ENCODE measurements around the gene PICK1.

PICK1 gene

DNA sequence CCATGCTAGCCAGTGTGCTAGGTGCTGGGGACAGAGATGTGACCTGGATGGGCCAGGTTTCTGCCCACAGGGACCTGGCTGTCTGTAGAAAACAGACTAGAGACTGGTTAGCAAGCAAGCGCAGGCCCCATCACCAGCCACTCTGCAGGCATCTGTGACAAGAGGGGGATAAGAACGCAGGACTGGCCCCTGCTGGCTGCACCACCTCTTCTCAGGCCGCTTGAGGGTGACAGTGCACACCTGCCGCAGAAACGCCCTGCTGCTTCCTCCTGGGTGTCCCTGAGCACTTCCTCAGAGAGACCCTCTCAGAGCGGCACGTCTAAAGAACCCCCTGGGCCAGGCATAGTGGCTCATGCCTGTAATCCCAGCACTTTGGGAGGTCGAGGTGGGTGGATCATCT lies 5.9 kb upstream of the PICK1 start:
- FAIRE-seq: no peak

DNA sequence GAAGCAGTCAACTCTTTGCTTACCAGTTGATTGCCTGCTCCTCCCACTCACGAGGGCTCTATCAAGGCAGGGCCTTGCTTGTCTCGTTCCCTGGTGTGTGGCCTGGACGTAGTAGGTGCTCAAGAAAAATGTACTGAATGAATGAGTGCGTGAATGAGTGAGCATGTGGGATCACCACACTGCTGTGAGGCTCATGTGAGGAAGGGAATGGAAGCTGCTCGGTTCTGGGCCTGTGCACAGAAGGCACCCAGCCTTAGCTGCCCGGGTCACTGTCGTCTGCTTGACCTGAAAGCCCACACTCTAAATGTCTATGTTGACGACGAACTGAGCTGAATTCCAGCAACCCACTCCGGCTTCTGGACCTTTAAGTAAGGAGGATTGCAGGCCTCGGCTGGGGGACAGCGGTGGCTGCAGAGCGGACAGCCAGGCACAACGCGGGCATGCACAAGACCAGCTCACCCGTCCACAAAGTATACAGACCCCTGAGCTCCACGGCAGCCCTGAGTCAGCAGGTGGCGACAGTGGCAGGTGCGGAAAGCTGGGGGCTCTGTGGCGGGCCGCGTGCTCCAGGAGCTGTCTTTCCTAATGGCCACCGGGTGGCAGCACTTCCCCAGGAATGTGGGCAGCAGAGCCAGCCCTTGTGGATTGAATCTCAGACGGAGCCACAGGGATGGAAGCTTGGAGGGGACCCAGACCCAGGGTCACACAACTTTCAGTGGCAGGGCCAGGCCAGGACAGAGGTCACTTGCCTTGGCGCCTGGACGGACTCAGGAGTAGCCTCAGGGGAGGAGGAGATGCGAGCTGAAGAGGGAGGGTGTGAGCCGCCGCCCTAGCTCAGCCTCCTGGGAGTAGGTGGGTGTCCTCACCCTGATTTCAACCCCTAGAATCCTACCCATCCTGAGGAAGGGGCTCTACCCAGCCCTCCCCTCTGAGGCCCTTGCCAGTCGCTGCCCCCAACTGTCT lies 5.0 kb upstream of the PICK1 start:
- no peak for FAIRE-seq

DNA sequence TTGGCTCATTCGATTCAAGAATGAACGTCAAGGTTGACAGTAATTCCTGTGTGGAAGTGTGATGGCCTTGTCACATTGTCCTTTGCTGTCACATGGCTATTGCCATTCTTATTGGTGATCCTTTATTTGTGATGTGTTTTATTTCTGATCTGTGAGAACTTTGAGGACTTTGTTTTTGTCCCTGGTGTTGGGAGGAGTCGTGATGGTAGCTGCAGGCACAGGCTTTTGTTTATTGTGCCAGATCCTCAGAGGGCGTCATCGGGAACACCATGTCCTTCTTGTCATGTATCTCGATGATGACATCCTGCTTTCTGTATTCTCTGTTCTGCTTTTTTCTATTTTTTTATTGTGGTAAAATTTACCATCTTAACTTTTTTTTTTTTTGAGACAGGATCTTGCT lies 5.6 kb downstream of the PICK1 start:
- no peak for FAIRE-seq

DNA sequence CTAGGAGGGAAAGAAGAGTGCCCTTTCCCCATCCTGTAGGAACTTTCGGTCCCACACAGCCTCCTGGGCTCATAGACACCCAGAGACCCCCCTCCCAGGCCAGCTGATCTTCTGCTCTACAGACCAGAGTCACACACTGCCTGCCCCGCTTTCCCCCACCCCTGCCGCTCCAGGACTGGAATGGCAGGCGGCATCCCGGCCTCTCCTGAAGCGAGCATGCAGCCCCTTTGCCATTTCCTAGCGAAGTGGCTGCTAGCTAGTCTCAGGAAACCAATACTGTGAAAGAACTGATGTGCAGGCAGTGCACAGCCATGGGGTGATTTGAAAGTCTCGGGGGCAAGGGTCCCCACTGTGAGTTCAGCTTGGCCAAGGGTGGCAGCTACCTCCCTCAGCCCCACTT lies 8.3 kb downstream of the PICK1 start:
- no peak for FAIRE-seq

DNA sequence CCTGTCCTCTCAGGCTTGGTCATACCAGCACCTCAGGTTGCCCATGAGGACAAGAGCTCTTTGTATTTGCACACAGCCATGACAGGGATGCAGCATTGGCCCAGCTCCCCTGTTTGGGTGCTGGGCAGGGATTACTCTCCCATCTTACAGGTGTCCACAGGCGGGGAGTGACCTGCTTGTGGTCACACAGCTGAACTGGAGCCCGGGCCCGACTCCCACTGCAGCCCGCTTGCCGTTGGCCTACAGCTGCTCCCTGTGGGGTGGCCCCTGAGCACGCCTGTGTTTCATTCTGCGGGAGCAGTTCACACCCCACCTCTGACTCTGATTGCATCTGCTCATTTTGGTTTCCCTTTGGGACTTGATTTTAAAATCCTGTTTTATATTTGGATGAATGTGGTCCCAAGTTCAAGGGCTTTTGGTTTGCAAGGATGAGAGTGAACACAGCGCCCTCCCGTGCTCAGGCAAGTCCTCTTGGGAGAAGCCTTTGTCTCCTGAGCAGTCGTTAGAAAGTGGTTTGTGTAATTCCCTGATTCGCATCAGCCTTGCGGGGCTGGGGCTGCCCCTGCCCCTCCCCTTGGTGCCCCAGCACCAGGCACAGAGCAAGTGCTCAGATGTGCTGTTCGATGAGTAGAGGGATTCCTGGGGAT lies 9.3 kb downstream of the PICK1 start:
- no peak for FAIRE-seq

DNA sequence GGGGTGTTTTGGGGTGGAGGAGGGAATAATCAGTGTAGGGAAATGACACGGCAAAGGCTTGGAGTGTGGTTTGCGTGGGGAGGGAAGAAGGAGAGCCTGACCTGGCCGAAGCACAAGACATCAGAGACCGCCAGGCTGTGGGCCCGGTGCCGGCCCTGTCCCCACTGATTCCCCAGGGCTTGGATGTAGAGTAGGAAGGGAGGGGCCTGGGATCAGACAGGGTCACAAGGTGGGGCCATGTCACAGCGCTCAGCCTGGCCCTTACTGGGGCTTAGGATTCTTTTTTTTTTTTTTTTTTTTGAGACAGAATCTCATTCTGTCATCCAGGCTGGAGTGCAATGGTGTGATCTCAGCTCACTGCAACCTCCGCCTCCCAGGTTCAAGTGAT lies 9.8 kb downstream of the PICK1 start:
- no peak for FAIRE-seq

DNA sequence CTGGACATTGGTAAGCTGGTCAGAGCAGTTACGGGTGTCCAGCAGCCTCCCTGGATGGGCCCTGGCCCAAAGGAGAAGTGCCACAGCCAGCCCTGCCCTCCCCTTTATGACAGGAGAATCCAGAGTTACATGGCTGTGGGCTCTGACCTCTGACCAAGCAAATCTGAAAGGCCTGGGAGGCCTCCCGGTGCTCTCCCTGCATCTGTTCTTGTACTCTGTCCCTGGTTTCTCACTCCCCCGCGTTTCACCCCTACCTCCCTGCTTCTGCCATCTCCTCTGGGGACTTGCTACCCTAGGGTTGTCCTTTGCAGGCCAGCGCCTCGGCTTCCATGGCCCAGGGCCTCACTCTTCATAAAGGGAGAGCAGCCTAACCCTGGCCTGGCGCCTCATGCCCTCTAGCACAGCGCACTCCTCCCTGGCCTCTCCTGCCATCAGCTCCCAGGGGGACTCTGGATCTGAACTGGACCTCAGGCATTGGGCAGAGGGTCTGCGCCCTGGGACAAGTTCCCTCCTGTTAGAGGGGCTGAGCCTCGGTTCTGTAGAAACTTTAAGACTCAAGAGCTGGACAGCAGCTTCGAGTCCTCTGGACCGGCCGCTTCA lies 10.7 kb downstream of the PICK1 start:
- FAIRE-seq: no peak

DNA sequence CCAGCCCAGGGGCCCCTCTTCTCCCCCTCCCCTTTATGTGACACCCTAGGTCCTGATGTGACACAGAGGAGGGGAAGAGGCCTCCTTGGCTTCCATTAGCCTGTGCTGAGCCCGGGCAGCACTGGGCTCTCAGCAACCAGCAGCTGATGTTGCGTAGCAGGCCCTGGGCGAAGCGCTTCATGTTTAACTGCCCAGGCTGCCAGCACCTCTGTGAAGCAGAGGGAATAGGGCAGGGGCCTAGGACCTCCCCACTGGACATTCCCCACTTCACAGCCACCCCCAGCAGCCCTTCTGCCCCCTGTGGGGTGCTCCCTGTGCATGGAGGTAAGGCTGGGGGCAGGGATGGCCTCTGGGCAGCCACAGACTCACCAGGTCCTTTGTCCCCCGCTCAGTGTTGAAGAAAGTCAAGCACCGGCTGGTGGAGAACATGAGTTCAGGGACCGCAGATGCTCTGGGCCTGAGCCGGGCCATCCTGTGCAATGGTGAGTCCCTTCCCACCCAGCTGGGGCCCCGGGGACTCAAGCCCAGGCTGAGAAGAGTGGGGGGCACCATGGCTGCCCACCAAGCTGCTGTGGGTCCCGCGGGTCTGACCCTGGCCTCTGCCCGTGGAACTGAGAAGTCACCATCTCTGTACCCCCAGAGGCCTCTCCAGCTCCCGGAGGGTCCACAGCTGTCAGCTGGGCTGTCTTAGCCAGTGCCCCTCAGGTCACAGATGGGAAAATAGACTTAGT lies 11.6 kb downstream of the PICK1 start:
- no peak for FAIRE-seq

DNA sequence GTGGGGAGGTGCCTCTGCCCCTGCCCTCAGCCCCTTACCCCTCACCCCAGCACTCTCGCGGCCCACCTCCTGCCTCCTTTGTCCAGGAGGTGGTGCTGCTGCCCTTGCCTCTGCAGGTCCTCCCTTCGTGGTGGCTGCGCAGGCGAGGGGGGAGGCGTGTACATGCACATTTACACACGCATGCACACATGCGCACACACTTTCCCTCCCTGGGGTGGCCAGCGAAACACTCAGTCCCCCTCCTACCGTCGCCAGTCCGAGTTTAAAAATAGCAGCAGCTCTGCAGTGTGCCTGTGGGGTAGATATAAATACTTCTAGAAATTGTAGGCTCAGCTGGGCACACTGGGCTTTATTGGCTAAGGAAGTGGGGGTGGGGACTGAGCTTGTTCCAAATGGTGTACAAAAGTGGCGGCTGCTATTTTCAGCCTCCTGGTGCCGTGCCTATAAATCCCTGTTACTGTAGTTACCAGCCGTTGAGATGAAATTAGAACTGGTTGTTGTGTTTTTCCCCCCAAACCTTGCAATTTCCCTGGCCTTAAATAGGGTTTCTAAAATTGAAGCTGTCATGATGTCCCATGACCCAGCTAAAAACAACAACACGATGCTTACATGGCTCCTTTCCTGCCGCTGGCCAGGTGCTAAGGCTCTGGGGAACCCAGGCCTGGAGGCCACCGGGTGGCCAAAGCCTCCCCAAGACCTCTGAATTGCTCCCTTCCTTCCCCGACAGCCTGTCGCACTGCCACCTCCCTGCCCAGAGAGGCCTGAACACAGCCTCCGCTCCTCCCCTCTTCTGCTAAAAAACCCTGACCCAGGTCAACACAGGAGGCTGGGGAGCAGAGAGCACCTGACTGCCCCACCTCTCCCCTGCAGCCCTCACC lies 12.4 kb downstream of the PICK1 start:
- FAIRE-seq: no peak

DNA sequence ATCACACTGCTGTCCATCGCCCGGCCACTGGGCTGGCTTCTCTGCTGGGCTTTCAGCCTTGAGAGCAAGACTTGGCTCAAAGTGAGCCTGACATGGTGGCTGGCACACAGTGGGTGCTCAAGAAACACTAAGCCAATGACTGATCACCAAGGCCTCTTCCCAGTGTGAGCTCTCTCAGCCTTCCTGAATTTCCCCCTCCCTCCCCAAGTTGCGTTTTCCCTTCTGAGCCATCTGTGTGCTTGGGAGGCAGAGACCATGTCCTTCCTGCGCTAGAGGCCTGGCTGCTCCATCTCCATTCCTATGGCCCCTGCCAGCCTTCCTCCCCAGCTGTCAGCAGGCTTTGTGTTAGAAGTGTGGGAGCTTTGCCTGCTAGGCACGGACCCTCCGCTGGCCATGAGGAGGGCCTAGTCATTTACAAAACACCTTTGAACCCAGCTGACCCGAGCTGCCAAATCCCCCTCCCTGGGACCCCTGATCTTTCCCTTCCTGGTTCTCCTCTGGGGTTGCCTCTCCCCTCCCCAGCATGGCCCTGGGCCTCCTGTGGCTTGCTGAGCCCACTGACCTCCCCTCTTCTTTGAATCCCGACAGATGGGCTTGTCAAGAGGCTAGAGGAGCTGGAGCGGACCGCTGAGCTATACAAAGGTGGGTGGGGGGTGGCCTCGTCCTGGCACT lies 13.2 kb downstream of the PICK1 start:
- no peak for FAIRE-seq

DNA sequence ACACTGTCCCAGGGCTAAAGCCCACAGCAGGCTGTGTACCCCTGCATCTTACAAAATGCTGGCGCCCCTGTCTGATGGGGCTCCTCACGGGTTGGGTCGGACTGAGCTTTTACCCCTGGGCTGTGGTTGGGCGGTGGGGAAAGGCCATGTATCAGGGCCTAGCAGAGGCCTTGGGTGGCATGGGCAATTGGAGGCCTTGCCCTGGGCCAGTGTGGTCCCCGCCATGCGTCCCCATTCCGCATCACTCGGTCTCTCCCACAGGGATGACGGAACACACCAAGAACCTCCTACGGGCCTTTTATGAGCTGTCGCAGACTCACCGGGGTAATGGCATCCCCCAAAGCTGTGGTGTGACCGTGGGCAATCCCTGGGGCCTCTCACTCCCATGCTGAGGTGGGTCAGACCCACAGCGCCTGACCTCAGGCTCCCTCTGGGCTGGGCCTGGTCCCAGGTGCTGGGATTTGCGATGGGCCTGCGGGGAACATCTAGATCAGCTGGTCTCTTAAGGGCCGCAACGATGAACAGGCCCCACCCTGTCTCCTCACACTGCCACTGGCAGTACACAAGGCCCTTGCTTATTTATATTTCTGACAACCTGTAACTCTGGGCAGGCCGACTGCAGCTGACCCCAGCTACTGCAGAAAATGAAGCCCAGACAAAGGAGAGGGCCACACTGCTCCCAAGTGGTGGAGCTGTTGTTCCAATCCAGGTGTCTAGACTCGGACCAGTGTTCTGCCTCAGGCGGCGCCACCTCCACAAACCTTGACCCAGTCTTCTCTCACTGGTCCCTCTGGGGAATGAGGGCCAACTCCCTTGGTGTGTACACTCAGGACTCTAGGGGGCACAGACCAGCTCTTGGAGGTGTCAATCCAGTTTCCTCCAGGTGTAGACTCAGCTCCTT lies 14.5 kb downstream of the PICK1 start:
- no peak for FAIRE-seq

DNA sequence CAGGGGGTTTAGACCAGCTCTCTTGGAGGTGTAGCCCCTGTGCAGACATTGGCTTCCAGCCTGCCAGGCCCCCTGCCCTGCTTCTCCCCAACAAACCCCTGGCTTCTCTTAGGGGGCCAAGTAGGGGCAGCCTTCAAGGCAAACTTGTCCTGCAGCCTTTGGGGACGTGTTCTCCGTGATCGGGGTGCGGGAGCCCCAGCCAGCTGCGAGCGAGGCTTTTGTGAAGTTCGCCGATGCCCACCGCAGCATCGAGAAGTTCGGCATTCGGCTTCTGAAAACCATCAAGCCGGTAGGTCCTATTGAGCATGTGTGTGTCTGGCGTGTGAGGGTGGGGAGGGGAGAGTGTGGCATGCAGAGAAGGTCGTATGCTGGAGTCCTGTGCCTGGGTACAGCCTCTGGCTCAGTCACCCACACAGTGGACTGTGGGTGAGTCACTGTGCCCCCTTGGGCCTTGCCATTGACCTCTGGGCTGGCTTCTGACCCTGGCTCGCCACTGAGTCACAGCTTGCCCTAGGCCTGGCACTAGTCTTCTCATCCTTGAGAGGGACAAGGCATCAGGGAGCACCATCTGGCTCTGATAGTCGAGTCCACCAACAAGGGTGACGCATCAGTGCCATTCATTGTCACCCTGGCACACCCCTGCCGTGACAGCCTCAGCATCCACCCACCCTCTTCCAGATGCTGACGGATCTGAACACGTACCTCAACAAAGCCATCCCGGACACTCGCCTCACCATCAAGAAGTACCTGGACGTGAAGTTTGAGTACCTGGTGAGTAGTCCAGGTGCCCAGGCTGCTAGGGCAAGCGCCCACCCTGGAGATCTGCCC lies 15.3 kb downstream of the PICK1 start:
- FAIRE-seq: no peak

DNA sequence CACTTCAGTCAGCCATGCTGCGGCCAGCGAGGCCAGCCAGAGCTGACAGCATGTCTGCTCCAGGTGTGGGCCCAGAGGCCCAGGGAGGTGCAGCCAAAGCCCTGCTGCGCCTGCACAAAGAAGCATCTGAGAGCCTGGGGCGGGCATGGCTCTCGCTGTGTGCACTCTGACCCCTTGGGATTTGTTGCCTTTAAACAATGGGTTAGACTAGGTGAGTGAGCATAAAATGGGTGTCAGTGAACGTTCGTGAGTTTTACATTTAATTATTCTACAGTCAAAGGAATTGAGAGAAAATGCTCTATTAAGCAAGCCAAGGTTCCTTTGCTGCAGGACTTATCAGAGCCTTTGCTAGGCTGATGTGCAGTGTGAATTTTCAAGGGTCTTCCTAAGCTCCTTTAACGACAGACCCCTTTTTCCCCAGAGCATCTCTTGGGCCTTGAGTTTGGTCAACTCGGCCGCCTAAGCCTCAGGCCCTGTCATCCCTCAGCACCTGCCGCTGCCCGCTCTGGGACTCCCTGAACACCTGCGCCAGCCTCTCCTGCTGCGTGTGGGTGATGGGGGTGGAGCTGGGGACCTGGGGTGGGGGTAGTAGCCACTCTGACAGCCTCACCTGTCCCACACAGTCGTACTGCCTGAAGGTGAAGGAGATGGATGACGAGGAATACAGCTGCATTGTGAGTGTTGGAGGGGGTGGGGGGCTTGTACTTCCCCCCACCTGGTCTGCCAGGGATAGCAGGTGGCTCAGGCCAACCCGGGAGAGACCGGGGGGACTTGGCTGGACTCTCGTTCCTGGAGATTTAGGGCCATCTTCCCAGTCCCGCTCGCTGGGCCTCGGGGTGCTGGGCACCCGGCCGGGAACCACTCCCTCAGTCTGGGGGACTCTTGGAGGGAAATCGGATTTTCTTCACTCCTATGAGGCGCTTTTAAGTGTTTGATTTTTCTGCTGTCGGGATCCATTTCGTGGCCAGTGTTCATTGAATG lies 16.2 kb downstream of the PICK1 start:
- no peak for FAIRE-seq

DNA sequence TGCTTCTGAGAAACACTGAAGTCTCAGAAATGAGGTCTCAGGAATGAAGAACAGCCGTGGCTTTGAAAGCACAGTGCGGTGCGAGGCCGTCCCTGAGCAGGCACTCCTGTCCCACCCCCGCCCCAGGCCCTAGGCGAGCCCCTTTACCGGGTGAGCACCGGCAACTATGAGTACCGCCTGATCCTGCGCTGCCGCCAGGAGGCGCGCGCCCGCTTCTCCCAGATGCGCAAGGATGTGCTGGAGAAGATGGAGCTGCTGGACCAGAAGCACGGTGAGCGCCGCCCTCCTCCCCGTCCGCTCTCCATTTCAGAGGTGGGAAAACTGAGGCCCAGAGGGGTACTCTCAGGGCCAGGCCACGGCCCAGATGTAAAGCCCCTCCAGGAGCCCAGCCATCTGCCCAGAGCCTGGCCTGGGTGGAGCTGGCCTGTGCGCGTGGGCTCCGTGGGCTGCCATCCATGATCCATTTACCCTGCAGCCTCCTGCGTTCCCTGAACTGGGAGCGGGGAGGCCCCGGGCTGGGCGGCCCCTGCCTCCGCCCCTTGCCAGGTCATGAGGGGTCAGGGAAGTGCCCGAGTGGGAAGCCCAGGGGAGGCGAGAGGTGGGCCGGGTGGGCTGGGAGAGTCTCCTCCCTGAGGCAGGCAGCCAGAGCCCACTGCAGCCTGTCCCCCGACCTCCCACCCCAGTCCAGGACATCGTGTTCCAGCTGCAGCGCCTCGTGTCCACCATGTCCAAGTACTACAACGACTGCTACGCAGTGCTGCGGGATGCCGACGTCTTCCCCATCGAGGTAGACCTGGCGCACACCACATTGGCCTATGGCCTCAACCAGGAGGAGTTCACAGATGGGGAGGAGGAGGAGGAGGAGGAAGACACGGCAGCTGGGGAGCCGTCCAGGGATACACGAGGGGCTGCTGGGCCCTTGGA lies 17.2 kb downstream of the PICK1 start:
- FAIRE-seq: no peak

DNA sequence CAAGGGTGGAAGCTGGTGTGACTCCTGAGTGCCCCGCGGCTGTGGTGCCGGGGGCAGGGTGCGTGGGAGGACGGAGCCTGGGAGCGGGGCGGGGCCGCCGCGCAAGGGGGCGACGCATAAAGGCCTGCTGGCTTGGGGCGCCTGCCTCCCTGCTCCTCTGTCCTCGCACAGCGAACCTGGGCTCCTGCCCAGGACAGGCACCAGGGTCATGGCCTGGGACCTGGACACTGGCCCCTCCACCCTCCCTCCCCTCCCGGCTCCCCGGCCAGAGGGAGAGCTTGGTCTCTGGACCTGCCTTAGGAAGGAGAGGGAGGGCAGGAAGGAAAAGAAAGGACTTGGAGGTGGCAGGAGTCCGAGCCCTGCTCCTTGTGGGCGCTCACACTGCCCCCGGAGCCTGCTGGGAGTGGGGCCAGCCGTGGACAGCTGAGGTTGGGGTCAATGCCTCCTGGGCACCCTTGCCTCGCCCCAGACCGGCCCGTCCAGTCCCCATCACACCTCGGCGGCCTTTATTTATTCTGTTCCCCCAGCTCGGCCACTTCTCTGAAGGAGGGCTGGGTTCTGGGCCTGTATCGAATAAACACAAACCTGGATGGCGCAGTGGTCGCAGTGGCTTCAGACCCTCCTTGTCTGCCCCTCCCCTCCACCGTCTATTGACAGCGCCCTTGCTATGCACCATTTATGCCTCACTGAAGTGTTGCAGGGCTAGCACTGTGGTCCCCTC lies 18.1 kb downstream of the PICK1 start:
- no peak for FAIRE-seq

DNA sequence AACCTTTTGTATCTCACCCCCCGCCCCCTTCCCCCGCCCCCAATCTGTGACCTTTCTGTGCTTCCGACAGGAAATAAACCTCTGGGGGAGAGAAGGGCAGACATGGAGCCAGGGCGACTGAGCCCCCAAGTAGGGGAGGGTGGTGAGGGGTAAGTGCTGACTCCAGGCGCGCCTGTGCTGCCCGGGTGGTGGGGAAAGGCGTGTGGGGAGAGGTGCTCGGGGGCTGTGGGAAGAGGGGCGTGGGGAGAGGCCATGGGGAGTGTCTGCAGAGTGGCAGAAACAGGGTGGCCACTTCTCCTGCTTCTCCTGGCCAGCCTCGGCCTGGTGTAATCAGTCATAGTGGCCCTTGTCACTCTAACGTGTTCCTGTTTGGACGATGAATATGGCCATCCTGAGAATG lies 18.8 kb downstream of the PICK1 start:
- no peak for FAIRE-seq

DNA sequence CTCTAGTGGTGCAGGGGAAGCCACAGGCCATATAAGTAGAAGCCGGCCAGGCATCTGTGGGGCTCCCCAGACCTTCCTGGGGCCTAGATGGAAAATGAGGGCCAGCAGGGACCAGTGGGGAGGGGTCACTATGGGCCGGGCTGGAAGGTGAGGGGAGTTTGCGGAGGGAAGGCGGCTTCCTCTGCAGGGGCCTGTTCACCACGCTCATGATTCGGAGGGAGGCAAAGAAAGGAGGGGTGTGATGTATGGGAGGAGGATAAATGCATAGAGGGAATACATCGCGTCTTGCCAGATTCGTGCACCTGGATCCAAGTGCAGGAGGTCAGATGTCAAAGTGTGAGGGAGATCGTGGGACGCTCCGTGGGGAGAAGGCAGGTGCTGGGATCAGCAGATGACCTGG lies 19.9 kb downstream of the PICK1 start:
- FAIRE-seq: no peak
